Measurements from ENCODE around the gene ANXA2R. TPM values are rescaled to one million over a fixed set of nuclear protein-coding genes. Genes with fewer than 3 reads are reported as not detected.

ANXA2R gene
- total RNA-seq, 4 donors from 2014 or later, result 1.1 to 2.7 (median 2.4) TPM

DNA sequence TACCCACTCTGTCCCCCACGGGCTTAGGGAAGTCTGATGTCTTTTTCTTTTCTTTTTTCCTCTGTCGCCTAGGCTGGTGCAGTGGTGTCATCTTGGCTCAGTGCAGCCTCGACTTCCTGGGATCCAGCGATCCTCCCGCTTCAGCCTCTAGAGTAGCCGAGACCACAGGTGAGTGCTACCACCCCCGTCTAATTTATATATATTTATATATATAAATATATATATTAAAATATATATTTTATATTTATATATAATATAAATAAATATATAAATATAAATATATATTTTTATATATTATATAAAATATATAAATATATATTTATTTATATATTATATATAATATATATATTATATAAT, 3.3 kb upstream of the ANXA2R start:
- DNase-seq (ENCODE audit: low spot score in 2 of 2), result no peak
- 11 to 12% methylated on average over 7 of the region's 7 CpGs for WGBS, 2 donors
- intact Hi-C loops (cut with DNase I; ENCODE audit: low total_unique reads), result no loop called here
- TF ChIP-seq, protein P1, sequence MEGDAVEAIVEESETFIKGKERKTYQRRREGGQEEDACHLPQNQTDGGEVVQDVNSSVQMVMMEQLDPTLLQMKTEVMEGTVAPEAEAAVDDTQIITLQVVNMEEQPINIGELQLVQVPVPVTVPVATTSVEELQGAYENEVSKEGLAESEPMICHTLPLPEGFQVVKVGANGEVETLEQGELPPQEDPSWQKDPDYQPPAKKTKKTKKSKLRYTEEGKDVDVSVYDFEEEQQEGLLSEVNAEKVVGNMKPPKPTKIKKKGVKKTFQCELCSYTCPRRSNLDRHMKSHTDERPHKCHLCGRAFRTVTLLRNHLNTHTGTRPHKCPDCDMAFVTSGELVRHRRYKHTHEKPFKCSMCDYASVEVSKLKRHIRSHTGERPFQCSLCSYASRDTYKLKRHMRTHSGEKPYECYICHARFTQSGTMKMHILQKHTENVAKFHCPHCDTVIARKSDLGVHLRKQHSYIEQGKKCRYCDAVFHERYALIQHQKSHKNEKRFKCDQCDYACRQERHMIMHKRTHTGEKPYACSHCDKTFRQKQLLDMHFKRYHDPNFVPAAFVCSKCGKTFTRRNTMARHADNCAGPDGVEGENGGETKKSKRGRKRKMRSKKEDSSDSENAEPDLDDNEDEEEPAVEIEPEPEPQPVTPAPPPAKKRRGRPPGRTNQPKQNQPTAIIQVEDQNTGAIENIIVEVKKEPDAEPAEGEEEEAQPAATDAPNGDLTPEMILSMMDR (IDR thresholded peaks at IDR 0.05), result no peak
- TF ChIP-seq POLR2A (IDR thresholded peaks at IDR 0.05), result no peak
- peak overlapping the region; percentile 58 for H3K4me3 ChIP-seq (ENCODE audit: low read depth, poor library complexity, severe bottlenecking)

DNA sequence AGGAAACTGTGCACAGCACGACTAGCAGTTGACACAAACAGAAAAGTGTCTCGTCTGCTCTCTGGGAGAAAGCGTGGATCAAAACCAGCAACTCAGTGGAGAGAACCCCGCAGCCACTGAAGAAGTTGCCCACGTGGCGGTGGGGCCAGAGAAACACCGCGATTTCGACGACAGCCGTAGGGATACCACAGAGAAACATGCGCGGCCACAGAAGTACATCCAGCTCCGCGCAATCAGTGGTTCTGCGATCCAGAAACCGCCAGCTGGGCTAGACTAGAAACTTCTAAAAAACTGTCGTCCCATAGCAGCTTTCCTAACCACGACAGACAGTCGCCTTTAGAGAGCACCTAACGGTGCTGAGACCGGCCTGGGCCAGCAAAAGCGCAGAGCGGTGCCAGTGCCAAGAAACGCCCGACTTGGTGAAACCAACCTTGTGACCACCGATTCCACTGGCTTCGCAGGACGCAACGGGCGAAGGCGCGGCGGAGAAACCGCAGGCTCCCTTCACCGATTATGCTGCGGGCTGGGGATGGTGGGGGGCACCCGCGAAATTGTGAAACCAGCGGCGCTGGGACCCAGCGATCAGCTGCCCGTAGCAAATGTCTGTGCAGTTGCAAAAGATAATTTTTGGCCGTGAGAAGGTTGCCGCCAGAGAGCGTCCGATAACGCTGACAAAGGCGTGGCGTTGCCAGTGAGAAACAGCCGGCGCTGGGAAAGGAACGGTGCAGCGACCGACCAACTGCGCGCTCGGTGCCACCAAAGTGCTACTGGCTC, 2.7 kb upstream of the ANXA2R start:
- WGBS, 2 donors, result 0 to 1% methylated on average over 54 to 58 of the region's 58 CpGs
- intact Hi-C loops (cut with DNase I; ENCODE audit: low total_unique reads), result no loop called here
- H3K4me3 ChIP-seq (ENCODE audit: low read depth, poor library complexity, severe bottlenecking), result peak overlapping the region; percentile 58
- no peak for TF ChIP-seq POLR2A (IDR thresholded peaks at IDR 0.05)
- TF ChIP-seq, protein P1 (IDR thresholded peaks at IDR 0.05), result no peak
- peak; percentile 69 to 94 for DNase-seq (ENCODE audit: low spot score in 2 of 2)

DNA sequence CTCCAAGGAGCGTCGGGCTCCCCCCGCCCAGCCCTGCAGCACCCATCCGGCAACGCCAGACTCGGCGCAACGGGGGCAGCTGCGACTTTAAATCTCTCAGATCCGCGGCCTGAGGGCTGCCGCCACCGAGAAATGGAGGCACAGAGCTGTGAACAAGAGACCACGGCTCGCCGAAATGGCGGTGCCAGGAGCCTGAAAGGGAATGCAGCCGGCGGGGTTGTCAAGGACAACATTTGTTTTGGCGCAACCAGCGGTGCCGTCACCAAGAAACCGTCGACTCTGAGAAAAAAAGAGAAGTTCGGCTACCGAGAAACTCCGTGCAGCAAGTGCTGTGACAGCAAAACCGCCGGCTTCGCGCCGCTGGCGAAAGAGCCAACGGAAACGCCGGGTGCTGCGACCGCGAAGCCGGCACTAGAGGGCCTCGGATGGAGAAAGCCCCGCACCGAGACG, 2.1 kb upstream of the ANXA2R start:
- peak overlapping the region; percentile 58 for H3K4me3 ChIP-seq (ENCODE audit: low read depth, poor library complexity, severe bottlenecking)
- TF ChIP-seq, protein P1 (IDR thresholded peaks at IDR 0.05), result no peak
- no peak for TF ChIP-seq POLR2A (IDR thresholded peaks at IDR 0.05)

DNA sequence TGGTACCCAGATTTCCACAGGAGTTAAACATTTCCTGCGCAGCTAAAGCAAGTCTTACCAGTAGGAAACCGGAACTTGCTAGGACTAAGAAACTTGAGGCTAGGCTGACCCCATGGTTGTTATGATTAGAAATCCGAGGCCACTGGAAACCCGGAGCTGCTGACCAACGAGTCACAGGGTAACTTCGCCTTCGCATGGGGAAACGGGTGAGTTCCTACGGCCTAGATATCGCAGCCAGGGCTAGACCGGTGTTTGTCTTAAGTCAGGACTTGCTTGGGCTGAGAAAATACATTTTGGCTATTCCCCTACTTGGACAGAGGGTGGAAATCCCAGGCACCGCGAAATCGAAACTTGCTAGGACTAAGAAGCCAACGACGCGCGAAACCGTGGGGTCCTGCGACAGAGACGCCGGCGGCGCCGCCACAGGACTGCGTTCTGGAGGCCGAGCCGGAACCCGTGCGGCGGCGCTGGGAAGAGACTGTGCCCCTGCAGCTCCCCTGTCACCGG, 1.6 kb upstream of the ANXA2R start:
- intact Hi-C loops (cut with DNase I; ENCODE audit: low total_unique reads), result no loop called here
- H3K4me3 ChIP-seq (ENCODE audit: low read depth, poor library complexity, severe bottlenecking), result peak overlapping the region; percentile 58
- peak; percentile 41 to 93 for DNase-seq (ENCODE audit: low spot score in 2 of 2)
- TF ChIP-seq, protein P1 (IDR thresholded peaks at IDR 0.05), result no peak
- TF ChIP-seq POLR2A (IDR thresholded peaks at IDR 0.05), result no peak
- 1 to 2% methylated on average over 15 to 33 of the region's 33 CpGs for WGBS, 2 donors

More for the DNA sequence above, 2.1 kb upstream of the ANXA2R start:
- intact Hi-C loops (cut with DNase I; ENCODE audit: low total_unique reads), result no loop called here
- WGBS, 2 donors, result 0% methylated on average over 29 to 38 of the region's 44 CpGs
- peak in 1 of 2 donors; percentile 52 for DNase-seq (ENCODE audit: low spot score in 2 of 2)

DNA sequence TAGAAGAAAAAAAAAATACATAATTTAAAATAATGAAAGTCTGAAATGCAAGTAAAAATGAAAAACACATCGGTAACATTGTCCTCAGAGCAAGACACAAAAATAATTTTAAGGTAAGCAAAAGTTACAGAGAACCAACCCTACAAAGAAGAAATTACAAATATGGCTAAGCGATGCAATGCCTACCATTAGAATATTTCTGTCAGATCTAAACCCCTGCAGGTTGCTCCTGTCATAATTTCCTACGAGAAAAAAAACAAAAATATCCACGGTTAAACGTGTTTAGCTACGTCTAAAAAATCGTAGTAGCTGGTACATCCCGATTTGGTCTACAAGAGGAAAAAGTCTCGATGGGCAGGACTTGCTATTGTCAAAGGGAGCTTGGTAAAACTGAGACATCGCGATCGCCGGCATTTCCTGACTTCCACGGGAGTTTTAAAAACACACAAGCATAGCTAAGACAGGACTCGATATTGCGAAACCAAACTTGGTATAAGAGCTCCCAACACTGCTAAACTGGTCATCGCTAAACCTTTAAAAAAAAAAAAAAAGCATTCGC, 1.1 kb upstream of the ANXA2R start:
- peak in 1 of 2 donors; percentile 88 for DNase-seq (ENCODE audit: low spot score in 2 of 2)
- TF ChIP-seq POLR2A (IDR thresholded peaks at IDR 0.05), result no peak
- TF ChIP-seq, protein P1 (IDR thresholded peaks at IDR 0.05), result no peak
- 5 to 6% methylated on average over 18 of the region's 18 CpGs for WGBS, 2 donors
- peak overlapping the region; percentile 58 for H3K4me3 ChIP-seq (ENCODE audit: low read depth, poor library complexity, severe bottlenecking)
- intact Hi-C loops (cut with DNase I; ENCODE audit: low total_unique reads), result no loop called here
